ENCODE measurements around the gene MANSC1. TPM values are rescaled to one million over a fixed set of nuclear protein-coding genes. Genes with fewer than 3 reads are reported as not detected.

Gene MANSC1
- total and polyA plus RNA-seq, 2 of the 13 experiments (the other 11 are each of a cell fraction or from before 2014, with no cell fraction given), result 1.9 to 4.2 TPM

GRCh38 chr12:12384571-12385340 lies 34.7 kb upstream of the MANSC1 start (continued):
- TF ChIP-seq AKNA (CRISPR knock-in tag; IDR thresholded peaks at IDR 0.05; ENCODE audit: borderline replicate concordance), result no peak
- TF ChIP-seq ZBTB38 (CRISPR knock-in tag; IDR thresholded peaks at IDR 0.05), result peak; percentile 78
- no peak for TF ChIP-seq KLF9 (CRISPR knock-in tag; IDR thresholded peaks at IDR 0.05; ENCODE audit: low read depth)
- peak; percentile 30 for TF ChIP-seq SKI (IDR thresholded peaks at IDR 0.05; ENCODE audit: partially characterized antibody)
- TF ChIP-seq, protein P1, sequence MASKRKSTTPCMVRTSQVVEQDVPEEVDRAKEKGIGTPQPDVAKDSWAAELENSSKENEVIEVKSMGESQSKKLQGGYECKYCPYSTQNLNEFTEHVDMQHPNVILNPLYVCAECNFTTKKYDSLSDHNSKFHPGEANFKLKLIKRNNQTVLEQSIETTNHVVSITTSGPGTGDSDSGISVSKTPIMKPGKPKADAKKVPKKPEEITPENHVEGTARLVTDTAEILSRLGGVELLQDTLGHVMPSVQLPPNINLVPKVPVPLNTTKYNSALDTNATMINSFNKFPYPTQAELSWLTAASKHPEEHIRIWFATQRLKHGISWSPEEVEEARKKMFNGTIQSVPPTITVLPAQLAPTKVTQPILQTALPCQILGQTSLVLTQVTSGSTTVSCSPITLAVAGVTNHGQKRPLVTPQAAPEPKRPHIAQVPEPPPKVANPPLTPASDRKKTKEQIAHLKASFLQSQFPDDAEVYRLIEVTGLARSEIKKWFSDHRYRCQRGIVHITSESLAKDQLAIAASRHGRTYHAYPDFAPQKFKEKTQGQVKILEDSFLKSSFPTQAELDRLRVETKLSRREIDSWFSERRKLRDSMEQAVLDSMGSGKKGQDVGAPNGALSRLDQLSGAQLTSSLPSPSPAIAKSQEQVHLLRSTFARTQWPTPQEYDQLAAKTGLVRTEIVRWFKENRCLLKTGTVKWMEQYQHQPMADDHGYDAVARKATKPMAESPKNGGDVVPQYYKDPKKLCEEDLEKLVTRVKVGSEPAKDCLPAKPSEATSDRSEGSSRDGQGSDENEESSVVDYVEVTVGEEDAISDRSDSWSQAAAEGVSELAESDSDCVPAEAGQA (IDR thresholded peaks at IDR 0.05; ENCODE audit: low read depth), result no peak
- TF ChIP-seq, protein P1 (CRISPR knock-in tag; IDR thresholded peaks at IDR 0.05; ENCODE audit: borderline replicate concordance), result no peak
- no peak for TF ChIP-seq ZBTB1 (CRISPR knock-in tag; IDR thresholded peaks at IDR 0.05; ENCODE audit: borderline replicate concordance)
- TF ChIP-seq ISX (CRISPR knock-in tag; conservative IDR thresholded peaks at IDR 0.05), result no peak
- TF ChIP-seq ZNF788 (CRISPR knock-in tag; IDR thresholded peaks at IDR 0.05; ENCODE audit: borderline replicate concordance), result peak; percentile 44; the same call in 1 of the 2 replicates
- no peak for TF ChIP-seq ZNF354B (CRISPR knock-in tag; IDR thresholded peaks at IDR 0.05)
- no peak for TF ChIP-seq ZFYVE20 (CRISPR knock-in tag; IDR thresholded peaks at IDR 0.05; ENCODE audit: borderline replicate concordance, low read depth)
- no peak for TF ChIP-seq POLR2AphosphoS2 (IDR thresholded peaks at IDR 0.05; ENCODE audit: low read depth, low read length)
- no peak for TF ChIP-seq TARDBP (CRISPR knock-in tag; IDR thresholded peaks at IDR 0.05)
- TF ChIP-seq ZNF720 (CRISPR knock-in tag; IDR thresholded peaks at IDR 0.05), result no peak
- no peak for TF ChIP-seq SMARCC2 (IDR thresholded peaks at IDR 0.05)
- no peak for TF ChIP-seq ZNF367 (CRISPR knock-in tag; IDR thresholded peaks at IDR 0.05; ENCODE audit: borderline replicate concordance)
- no peak for TF ChIP-seq TRIM24 (CRISPR knock-in tag; IDR thresholded peaks at IDR 0.05)
- TF ChIP-seq, protein P2, sequence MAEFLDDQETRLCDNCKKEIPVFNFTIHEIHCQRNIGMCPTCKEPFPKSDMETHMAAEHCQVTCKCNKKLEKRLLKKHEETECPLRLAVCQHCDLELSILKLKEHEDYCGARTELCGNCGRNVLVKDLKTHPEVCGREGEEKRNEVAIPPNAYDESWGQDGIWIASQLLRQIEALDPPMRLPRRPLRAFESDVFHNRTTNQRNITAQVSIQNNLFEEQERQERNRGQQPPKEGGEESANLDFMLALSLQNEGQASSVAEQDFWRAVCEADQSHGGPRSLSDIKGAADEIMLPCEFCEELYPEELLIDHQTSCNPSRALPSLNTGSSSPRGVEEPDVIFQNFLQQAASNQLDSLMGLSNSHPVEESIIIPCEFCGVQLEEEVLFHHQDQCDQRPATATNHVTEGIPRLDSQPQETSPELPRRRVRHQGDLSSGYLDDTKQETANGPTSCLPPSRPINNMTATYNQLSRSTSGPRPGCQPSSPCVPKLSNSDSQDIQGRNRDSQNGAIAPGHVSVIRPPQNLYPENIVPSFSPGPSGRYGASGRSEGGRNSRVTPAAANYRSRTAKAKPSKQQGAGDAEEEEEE (CRISPR knock-in tag; IDR thresholded peaks at IDR 0.05; ENCODE audit: borderline replicate concordance), result peak; percentile 45; the same call in 1 of the 2 replicates

Data from HepG2 (cell line).